Ammon's horn (tissue), 1 donor: ENCODE measurements around the gene SNRPD1.
A peak's percentile ranks its signal among the peaks of the same experiment; 100 is the strongest.
"Not testable (repeated sequence)": the region's sequence is repeated elsewhere in the genome, so short reads cannot be mapped to it uniquely, and the experiment has no call there.

Source experiments
- DNase-seq: peaks from one replicate; pipeline ENCODE4 v3.0.0-alpha.2; 2016; ENCODE audit warnings: low spot score

Gene SNRPD1

DNA sequence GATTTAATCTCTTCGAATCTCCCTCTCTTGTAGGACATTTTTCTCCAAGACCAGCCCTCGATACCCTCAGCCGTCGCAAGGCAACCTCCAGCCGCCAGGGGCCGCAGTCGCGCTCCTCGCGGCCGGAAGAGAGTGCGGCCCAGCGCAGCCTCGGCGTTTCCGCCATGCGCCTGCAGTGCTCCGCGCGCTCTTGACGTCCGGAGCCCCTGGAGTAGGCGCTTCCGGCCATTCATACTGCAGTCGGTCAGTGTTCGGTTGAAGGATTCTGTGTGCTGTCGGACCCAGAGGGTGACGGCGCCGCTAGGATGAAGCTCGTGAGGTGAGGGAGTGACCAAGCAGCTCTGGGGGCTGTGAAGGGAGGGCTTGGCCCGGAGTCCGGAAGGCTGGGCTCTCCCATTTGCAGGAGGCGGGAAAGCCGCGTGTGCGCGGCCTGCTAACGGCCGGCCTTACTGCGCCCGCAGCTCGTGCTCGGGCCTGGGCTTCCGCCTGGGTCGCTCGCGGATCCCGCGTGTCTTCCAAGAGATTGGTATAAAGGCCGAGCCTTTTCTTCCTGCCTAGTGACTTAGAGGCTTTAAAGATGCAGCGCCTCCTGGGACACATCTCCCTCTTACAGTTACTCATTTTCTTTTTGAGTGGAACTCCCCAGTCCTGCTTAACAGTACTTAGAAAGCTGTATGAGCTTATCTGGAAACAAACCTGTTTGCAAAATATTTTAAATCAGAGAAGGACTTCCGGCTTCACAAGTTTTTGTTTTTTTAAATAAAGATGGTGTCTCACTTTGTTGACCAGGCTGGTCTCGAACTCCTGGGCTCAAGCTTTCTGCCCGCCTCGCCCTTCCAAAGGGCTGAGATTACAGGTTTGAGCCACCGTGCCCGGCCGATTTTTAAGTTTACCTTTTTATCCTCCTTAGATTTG lies at the start of gene SNRPD1:
Gene SNRPD1 (plus strand): TSS at position 190 of the 915 bp plus-strand sequence. CDS start 116 bp downstream, at position 306.
- peak; percentile 90 for DNase-seq

DNA sequence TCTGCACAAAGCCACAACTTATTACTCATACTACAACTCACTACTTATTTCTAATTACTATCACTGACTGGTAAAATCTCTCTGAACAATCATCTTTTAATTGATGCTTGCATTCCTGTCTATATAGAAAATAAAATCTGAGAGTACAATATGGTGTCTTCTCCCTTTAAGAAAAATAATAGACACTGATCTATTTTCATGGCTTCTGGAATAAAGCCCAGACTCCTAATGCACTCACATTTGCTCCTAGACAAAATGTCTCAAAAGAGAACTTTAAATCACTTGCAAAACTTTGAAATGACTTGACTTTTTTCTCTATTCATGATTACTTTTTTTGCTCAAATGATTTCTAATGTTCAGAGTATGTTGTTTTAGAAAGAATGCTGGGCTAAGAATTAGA lies 40.3 kb upstream of the SNRPD1 start:
- no peak for DNase-seq

DNA sequence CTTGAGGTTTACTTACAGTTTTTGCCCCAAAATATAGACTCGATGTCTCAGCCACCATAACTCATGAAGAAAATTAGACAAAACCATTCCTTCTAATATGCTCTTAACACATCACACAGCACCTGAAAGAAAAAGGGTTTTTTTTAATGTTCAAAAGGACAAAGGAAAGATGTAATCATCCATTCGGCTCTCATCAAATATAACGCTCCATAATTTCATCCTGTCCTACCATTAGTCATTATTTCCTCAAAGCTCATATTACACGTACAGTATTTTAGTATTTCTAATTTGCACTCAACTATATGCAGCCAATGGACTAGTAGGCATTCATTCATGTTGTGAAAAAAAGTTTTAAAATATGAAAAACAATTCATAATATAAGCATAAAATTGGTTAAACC lies 36.5 kb upstream of the SNRPD1 start:
- DNase-seq, result no peak

DNA sequence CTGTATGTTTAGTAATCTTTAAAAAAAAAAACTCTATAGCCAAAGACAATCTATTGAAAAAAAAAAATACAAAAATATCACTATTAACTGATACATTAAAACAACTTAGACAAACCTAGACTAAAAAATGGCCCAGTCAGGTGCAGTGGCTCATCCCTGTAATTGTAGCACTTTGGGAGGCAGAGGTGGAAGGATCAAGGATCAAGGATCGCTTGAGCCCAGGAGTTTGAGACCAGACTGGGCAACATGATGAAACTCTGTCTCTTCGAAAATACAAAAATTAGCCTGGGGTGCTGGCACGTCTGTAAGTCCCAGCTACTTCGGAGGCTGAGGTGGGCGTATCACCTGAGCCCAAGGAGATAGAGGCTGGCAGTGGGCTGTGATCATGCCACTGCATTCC lies 27.7 kb upstream of the SNRPD1 start:
- DNase-seq, result no peak

DNA sequence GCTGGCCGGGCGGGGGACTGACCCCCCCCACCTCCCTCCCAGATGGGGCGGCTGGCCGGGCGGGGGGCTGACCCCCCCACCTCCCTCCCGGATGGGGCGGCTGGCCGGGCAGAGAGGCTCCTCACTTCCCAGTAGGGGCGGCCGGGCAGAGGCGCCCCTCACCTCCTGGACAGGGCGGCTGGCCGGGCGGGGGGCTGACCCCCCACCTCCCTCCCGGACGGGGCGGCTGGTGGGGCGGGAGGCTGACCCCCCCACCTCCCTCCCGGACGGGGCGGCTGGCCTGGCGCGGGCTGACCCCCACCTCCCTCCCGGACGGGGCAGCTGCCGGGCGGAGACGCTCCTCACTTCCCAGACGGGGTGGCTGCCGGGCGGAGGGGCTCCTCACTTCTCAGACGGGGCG lies 19.8 kb upstream of the SNRPD1 start:
- not testable (repeated sequence) for DNase-seq

DNA sequence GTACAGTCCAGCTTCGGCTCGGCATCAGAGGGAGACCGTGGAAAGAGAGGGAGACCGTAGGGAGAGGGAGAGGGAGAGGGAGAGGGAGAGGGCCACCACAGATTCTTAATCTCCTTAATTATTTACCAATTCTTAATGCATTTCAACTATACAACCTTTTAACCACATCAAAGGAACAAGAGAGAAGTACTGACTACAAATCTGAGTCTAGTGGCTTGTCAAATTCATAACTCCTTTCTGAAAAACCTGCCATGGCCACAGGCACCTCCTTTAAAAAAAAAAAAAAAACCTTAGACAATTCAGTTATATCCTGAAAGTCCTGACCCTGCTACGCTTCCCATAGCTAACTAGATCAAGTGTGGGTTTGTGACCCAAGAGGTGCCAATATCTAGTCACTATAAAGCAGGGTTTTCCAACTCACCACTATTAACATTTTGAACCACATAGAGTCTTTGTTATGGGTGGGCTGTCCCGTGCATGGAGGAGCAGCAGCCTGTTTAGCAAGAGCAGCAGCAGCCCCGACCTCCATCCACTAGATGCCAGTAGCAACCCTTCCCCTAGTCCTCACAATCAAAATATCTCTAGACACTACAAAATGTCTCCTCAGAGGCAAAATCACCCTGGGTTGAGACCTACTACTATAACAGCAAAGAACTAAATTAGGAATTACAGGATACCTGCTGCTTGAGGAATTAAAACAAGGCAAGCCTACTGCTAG lies 18.4 kb upstream of the SNRPD1 start:
- no peak for DNase-seq

DNA sequence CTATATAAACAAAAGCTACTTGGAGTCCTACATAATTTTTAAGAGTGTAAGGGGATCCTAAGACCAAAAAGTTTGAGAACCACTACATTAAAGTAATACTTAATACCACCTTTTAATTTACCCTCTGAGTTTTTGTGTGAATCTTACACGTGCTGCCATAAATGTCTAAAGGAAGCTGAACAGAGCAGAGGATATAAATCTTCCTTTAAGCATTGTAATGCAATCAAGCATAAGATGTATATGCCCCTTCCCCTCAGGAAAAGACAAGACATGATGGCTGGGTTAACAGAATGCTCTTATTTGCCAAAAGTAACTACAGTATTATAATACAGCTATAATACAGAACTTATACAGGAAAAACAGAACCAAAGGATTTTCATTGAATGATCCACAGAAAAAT lies 14.5 kb upstream of the SNRPD1 start:
- no peak for DNase-seq

DNA sequence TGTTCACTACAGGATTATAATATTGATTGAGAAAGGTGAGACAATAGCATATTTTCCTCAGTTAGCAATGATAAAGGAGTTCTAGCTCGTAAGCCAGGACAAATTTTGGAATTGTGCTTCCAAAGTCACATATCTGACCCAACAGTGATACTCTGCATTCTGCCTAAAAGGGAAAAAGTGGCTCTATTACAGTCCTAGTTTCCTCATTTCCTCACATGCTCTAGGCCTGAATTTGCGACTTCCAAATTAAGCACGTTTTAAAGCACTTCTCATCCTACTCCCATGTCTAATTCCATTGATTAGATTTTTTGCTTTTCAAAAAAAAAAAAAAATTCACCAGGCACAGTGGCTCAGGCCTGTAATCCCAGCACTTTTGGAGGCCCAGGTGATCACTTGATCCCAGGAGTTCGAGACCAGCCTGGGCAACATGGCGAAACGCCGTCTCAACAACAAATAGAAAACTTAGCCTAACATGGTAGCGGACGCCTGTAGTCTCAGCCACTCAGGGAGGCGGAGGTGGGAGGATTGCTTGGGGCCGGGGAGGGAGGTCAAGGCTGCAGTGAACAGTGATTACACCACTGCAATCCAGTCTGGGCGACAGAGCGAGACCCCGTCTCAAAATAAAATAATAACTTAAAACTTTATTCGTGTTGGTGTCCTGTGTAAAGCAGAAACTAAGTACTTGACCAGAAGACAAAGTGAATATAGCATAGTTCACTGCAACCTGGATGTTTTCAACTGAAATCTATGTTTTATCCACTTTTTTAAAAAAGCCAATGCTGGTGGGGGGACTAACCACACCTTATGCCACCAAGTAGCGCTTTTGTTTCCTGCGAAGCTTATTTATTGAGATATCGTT lies 13.2 kb upstream of the SNRPD1 start:
- no peak for DNase-seq

DNA sequence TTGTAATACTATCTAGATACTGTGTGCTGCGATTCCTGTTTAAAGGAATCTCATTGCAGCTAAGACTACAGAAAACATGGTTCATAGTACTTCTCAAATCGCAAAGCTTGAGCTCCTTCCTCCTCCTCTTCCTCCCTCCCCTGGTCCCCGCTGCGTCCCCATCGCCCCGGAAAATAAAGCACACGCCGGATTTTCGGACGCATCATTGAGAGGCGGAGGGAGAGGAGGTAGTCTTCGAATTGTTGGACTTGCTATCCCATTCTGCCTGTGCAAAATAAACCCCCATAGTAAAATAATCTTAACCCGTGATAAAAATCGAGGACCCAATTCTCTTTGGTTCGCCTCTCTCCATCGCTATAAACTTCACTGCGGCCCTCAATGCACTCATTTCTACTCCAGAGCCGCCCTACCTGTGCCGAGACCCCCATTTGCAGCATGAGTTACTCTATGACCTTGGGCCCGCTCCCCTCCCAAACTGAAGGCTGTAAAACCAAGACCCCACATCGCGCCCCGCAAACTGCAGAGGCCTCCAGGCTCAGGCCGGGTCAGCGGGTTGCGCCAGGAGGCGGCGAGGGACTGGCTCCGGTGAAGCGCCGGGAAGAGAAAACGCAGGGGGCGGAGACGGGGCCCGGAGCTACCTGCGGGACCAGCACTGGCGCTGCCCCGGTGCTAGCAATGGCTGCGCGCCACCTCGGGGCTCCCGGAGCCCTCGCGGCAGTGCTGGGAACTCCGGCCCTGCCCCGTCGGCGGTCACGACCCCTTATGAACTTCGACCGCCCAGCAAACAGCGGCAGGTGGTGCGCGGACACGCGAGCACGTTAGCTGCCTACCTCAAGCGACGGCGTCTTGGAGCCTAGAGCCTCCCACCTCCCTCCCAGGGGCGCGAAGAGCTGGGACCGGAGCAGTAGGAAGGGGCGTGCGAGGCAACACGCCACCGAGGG lies 12.3 kb upstream of the SNRPD1 start:
- DNase-seq, result no peak

DNA sequence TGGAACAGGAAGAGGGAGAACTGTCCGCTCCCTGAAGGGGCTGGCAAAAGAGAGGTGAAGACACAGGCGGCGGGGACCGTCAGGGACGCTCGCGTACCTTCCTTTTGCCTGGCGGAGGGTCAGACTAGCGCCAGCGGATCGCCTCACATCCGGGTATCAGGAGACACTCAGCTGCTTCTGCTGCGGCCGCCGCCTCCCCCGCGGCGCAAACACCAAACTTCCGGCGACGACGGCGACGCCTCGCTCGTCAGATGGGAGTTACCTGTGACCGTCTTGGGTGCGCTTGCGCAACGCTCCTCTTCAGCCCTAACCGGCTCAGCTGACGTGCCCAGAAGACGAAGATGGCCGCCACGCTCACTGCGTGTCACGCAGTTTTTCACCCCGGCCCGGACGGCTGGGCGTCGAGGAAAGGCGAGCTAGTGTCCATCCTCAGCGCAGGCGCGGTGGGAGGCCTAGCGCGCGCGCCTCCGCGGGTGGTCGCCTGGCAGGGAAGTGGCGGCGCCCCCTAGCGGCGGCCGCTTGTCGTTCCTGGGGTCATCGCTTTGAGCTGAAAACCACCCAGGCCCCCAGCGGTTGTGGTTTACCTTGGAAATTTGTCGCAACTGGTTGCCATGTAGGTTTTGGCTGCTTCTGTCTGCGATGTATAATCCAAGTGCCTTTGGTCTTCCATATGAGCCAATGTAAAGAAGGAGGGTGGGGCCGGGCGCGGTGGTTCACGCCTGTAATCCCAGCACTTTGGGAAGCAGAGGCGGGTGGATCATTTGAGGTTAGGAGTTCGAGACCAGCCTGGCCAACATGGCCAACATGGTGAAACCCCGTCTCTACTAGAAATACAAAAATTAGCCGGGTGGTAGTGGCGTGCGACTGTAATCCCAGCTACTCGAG lies 11.3 kb upstream of the SNRPD1 start, which contains the start of gene ESCO1:
Gene ESCO1 (minus strand): TSS at position 179 of the 885 bp plus-strand sequence. CDS start 25,861 bp downstream, outside the sequence.
- DNase-seq, result peak; percentile 95

DNA sequence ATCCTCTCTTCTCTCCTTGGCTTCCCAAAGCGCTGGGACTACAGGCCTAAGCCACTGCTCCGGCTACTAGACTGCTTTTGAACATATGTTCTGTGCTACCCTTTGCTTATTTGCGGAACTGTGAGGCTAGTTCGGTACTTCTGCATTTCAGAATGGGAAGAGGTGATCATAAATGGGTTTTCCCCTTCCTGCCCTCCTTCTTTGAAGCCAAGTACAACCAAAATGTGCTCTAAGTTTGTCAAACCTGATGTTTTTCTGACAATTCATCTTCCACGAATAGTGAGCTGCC lies 9.9 kb upstream of the SNRPD1 start:
- peak; percentile 52 for DNase-seq

DNA sequence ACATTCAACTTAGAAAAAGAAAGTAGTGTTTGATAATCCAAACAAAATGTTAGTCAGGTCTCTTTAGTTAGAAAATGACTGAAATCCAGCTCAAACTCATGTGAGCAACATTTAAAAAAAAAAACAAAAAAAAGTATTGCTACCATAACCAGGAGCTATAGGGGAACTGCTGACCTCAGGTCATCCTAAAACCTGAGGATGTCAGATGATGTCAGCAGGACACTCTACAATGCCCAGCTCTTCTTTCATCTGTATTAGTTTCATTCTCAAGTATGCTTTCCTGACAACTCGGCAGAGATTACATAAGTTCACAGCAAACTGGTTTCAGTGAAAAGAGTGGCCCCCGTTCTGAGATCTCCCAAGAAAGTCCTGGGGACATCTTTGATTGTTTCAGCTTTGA lies 7.4 kb upstream of the SNRPD1 start:
- DNase-seq, result no peak

DNA sequence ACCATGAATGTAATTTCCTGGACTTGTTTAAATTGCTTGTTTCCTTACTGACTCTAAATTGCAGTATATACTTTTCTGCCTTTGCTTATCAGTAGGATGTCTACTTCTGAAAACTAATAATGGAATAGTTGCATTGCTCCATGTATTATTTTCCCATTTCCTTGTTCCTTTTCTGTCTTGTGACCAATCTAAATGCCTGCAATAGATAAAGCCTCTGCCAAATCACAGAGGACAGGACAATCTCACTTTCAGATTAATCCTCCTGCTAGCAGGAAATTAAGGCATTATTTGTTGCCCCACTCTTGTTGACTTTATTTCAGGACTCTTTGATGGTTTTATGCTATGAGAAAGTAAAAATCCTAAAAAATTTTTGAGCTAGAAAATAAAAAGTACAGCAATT lies 6.9 kb upstream of the SNRPD1 start:
- no peak for DNase-seq

DNA sequence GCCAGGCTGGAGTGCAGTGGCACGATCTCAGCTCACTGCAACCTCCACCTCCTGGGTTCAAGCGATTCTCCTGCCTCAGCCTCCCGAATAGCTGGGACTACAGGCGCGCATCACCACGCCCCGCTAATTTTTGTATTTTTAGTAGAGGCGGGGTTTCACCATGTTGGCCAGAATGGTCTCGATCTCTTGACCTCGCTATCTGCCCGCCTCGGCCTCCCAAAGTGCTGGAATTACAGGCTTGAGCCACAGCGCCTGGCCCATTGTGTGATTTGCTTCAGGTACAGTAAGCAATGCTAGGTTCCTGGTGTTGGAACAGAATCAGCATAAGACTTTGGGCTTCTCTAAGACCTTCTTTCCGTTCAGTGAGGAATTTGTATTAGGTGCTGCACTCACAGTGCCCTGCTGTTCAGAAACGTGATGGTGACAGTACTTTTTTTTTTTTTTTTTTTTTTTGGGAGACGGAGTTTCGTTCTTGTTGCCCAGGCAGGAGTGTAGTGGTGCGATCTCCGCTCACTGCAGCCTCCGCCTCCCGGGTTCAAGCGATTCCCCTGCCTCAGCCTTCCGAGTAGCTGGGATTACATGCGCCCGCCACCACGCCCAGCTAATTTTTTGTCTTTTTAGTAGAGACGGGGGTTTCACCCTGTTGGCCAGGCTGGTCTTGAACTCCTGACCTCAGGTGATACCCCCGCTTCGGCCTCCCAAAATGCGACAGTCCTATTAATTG lies 551 bp upstream of the SNRPD1 start:
- DNase-seq, result not testable (repeated sequence)

DNA sequence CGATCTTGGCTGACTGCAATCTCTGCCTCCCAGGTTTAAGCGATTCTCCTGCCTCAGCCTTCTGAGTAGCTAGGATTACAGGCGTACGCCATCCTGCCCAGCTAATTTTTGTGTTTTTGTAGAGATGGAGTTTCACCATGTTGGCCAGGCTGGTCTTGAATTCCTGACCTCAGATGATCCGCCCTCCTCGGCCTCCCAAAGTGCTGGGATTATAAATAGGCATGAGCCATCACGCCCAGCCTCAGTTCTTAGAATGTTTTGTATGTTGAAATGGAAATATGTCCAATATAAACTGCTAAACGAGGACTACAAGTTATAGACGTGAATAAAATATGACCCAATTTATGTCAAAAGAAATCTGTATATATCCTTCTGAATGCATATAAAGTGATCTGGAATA lies 9.5 kb downstream of the SNRPD1 start:
- not testable (repeated sequence) for DNase-seq

DNA sequence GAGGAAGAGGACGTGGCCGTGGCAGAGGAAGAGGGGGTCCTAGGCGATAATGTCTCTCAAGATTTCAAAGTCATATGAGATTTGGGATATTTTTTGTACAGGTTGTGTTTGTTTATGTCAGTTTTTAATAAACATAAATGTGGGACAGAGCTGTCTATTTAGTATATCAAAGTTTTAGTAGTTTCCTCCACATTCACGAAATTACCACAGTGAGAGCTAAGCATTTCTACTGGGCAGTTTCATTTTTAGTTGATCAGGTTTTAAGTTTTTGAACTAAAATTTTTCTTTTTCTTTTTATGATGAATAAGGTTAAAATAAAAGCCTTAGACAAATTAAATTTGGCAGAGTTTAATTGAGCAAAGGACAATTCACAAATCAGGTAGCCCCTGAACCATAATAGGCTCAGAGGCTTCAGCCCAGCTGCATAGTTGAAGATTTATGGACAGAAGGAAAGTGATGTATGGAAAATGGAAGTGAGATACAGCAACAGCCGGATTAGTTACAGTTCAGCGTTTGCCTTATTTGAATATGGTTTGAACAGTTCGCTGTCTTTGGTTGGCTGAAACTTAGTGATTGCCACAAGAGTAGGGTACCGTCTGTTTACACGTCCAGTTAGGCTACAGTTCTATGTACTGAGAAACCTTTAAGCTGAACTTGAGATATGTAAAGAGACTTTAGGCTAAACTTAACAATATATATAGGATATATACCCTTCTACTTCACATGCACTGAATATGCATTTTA lies 17.1 kb downstream of the SNRPD1 start:
- no peak for DNase-seq

DNA sequence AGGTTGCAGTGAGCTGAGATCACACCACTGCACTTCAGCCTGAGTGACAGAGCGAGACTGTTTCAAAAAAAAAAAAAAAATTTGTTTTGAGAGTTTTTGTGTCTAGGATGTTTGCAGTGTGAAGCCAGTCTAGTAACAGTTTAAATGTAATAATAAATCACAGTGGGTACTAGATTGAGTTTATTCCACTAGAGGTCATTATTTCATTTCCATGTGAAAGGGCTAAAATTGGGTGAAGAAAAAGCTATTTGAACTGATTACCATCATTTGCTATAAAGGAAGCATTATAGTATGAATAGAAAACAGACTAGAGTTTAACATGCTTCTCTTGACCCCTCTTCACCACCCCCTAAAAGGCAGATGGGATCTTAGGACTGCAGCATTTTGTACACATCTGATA lies 20.3 kb downstream of the SNRPD1 start:
- no peak for DNase-seq

DNA sequence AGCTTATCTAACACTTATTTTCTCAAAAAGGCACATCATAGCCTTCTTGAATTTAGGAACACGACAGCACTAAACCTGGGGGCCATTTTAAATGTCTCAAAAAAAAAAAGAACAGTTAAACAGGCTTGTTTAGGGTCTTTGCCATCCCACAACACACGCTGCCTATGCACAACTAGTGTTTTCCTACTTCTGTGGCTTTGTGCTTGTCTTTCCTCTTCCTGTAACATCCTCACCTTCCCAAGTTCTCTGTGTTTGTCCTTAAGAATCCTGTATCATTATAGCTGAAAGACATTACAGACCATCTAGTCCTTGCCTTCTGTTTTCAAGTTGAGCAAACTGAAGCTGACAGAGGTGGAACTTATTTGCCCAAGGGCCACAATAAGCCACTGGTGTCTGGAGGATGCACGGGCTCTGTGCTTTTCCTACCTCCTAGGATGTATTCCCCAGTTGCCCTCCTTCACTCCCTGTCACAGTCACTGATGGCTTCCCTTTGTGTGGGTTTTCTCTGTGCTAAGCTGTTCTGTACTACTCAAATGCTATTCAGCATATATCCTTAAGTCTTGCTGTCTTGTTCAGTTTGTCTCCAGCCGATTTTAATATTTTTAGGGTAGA lies 22.6 kb downstream of the SNRPD1 start:
- DNase-seq, result no peak
